GM12872 (cell line): Measurements from ENCODE around the gene ARAP2.

Experiments used
- CTCF ChIP-seq: IDR thresholded peaks from 3 replicates; pipeline ENCODE4 v1.5.1; 2011; ENCODE audit warnings: low read depth, mild to moderate bottlenecking, low read length, moderate library complexity; ENCODE audit not compliant: insufficient read depth

The ARAP2 gene

GRCh38 chr4:36283912-36284465 is 39.7 kb upstream of the ARAP2 start:
- TF ChIP-seq CTCF = no peak

GRCh38 chr4:36282503-36283030 is 38.3 kb upstream of the ARAP2 start:
- no peak for TF ChIP-seq CTCF

DNA sequence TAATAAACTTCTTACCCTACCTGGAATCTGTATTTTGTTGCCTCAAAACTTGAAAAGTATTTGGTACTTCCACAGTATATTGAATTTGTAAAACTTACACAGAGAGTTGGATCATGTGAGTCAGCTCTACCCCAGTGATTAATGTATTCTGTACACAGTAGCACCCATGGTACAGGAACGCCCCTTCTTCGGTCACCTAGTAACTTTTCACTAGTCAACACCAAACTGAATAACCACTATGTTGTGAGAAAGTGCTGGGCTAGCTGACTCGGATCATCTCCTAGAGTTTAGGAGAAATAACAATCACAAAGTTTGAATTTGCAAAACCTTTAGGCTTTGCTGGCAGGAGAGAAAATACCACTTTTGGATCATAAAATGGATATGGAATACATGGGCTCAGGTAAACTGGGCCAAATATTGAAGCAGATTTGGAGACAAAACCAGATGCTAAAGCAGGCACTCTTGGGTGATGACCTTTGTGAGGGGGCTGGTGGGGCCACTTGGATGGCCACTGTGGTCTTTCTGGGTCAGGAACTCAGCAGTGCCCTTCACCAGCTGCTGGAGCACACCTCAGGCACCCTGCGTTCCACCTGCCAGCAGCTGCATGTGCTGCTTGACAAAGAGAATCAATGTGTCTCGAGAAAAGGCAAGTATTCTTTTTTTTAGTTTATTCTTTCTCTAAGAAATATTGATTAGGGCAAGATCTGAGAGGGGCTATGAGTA is 37.2 kb upstream of the ARAP2 start, which contains the start of gene DTHD1:
DTHD1 (plus strand) TSS at position 233 of the 723 bp plus-strand sequence; CDS start at position 376, 143 bp downstream.
- no peak for TF ChIP-seq CTCF

GRCh38 chr4:36280555-36280954 is 36.2 kb upstream of the ARAP2 start:
- no peak for TF ChIP-seq CTCF

- no peak for TF ChIP-seq CTCF
These were observed 34.5 kb upstream of the ARAP2 start for GRCh38 chr4:36278789-36279188.

DNA sequence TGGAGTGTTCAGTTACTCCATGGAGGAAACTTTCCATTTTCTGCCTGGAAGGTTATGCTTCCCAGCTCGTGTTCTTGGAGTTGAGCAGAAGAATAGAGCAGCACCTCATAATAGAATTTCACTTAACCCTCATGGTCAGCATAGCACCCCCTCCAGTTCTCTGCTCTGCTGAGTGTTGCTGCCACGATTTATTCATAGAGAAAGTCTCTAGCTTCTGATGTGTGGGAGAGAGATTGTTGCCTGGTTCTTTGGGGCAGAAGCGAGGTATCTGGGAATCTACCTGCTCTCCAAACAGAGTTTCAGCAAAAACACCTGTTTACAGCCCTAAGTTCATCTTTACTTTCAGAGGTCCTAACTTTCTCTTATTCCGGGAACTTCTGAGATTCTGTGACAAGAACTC is 33.2 kb upstream of the ARAP2 start:
- TF ChIP-seq CTCF = no peak

DNA sequence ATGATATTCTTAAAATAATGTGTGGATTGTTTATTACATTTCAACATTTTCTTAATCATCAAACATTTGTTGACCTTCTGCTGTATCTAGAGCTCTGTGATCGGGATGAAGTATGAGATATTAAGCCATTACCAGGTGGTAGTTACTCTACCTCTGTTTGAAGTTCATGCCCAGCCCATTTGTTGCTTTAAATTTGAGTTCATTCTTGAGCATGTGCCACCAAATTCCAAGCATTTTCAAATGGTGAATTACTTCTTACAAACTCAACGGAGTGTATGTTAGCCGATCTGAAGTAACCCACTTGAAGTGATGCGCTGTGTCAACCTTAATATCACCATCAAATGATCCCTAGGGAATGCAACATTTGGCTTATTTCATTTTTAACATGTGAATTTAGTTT is 29.8 kb upstream of the ARAP2 start:
- TF ChIP-seq CTCF = no peak
